LNCAP (cell line): Measurements from ENCODE around the gene SHFL.

Experiments used
- CTCF ChIP-seq: fragments of 450-650 bp; IDR thresholded peaks from 2 replicates; pipeline ENCODE4 v1.5.1; 2017; ENCODE audit warnings: mild to moderate bottlenecking

SHFL gene

GRCh38 chr19:10132905-10133304 is 46.8 kb downstream of the SHFL start:
- TF ChIP-seq CTCF, result no peak

DNA sequence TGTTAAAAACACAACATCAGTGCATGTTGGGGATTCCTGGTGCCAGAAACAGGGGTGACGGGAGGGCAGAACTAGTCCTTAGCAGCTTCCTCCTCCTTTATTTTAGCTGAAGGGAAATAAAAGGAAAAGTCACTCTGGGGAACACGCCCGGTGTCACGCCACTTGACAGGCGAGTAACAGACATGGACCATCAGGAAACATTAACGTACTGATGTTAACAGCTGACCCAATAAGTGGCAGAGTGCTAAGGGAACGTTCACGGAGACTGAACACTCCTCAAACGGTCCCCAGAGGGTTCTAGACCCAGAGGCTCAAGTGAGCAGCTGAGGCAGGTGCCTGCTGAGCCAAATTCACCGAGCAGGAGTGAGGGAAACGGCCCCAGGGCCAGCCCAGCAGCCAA is 47.5 kb downstream of the SHFL start:
- TF ChIP-seq CTCF, result no peak

DNA sequence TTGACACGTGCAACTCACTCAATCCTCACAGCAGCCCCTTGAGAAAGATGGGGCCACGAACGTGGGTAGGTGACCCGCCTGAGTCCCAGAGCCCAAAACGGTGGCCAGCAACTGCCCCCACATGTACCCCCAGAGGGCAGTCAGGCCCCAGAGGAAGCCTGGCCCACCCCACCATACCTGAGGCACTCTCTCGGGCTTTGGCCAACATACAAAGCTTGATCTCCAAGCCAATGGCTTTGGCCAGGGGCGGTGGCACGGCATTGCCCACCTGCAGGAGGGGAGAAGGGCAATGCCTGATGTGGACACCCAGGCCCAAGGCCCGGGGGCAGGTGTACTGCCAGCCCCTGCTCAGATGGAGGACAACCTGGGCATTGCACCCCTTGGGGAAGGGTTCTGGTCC is 47.9 kb downstream of the SHFL start:
- TF ChIP-seq CTCF, result no peak

DNA sequence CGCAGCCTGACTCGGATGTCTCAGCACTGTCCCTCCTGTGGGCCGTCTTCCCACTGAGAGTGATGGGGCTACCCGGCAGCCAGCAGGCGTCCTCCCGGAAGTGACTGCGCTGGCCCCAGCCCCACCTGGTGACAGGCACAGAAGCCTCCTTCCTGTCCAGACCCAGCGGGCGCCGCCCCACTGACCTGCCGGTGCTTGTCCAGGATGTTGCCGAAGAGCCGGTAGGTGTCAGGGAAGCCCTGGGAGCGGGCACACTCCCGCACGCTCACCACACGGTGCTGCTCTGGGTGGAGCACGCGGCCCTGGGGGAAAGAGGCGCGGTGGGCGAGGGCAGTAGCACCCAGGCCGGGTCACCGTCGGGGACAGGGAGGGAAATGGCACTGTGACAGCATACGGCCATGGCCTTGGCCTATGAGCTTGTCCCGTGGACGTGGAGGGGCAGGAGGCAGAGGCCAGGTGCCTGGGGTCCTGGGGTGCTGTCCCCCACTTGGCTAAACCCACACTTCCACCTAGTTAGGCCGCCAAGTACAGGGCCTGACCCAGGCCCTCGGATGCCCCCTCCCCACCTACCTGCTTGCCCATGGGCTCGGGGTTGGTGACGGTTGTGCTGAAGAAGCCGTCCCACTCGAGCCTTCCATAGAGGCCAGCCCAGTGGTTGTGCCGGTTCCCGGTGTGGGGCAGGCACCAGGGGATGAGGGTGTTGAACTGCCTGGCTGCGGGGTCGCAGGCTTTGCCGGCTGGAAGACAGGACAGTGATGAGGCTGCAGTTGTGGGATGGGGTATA is 49.6 kb downstream of the SHFL start:
- TF ChIP-seq CTCF, result no peak

GRCh38 chr19:10136936-10137335 is 50.8 kb downstream of the SHFL start:
- TF ChIP-seq CTCF, result no peak

DNA sequence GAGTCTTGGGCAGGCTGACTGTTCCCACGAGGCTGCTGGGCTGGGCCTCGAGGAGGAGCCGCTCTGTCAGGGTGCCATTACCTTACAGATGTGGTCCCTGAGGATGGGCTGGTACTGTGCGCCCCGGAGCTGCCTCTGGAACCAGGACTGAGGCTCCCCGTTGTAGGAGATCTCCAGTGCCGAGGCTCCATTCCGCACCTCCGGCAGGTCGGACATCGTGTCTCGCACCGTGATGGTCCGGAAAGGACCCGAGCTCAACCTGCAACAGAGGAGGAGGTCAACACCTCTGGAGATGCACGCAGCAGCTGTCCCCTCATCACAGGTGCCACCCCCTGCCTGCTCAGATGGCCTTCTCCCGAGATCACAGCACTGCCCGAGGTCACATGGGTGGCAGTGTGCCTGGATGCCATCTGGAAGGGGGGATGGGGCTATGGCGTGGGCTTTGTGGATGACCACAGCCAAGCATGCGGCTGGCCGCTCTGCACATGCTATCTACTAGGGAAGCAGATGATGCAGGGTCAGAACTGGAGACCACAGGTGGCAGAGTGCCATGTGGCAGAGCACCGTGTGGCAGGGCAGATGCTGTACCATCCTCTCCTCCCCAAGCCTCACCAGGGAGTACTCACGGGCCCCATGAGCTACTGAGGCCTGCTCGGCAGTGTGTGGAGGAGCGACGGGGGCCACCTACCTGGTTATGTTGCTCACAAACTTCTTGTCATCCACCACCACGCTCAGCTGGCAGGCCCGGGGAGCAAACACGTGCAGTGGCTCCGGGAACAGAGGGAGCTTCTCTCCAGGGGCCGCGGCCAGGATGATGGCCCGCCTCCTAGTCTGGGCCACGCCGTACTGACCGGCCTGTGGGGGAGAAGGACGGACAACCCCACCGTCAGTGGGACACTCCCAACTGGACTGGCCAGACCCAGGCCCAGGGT is 51.9 kb downstream of the SHFL start:
- no peak for TF ChIP-seq CTCF

DNA sequence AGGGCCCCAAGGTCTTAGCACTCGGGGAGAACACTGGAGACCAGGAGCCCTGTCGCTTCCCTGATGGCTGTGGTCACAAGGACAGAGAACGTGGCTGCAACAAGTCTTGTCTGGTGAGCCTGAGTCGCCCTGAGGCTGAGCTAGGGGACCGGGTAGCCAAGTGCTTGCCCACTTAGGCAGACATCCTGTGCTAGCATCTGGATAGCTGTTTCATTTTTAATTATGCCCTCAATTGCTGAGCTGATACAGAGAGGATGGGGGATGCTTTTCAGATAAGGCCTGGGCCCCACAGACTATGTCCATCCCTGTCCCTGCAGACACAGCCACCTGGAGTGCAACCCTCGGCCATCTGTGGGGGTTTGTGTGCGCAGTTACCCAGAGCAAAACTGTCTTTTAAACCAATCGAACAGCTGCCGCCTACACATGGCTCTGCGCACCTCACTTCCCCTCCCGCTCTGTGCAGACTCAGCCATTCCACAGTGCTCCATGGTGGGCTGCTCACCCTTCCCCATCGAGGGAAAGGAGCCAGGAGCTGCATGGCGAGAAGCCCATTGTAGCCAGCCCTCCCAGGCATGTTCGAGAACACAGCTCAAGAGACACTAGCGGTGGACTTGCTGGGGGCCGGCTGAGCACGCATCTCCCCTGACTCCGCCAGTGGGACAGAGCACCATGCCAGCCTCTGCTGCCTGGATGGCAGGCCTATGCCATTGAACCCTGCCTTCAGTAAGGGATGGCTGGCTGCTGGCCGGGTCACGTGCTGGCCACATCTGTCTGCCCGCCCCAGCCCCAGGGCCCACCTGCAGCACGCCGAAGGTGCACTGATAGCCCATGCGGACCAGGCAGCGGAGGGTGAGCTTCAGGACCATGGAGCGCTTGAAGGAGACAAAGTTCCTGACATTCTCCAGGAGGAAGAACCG is 53.0 kb downstream of the SHFL start:
- TF ChIP-seq CTCF, result no peak
